CD4-positive, alpha-beta T cell (primary cell): ENCODE measurements around the gene GPX2. TPM values are rescaled to one million over a fixed set of nuclear protein-coding genes. Genes with fewer than 3 reads are reported as not detected.

Experiments used
- ATAC-seq: fragments of 200-7000 bp; cut with Tn5 transposase; one replicate; pipeline ENCODE4 v1.10.0; 2022; ENCODE audit warnings: mild to moderate bottlenecking; ENCODE audit not compliant: poor library complexity
- CTCF ChIA-PET: fragments of 350-600 bp; sonication (Branson Sonifier 250); formaldehyde crosslinking; loops from one replicate; lab custom pipeline; 2021; ENCODE audit warnings: antibody characterized with exemption, inconsistent platforms; lab: Charles Lee
- POLR2A ChIA-PET: fragments of 350-600 bp; sonication (Branson Sonifier 250); formaldehyde crosslinking; loops from one replicate; lab custom pipeline; 2021; ENCODE audit warnings: antibody characterized with exemption, inconsistent platforms; lab: Charles Lee
- DNase-seq, 14 experiments: peaks; one replicate each; pipeline ENCODE4 v3.0.0-alpha.2; 2013 to 2020; ENCODE audit warnings: mixed read lengths in 2 of 14
- H3K27ac ChIP-seq, 2 donors: one replicate each; pipeline versions ENCODE4 v1.5.1 to v1.7.0; 2013; ENCODE audit warnings: low read length in 2 of 2, low read depth in 1 of 2, mild to moderate bottlenecking in 1 of 2
- H3K27me3 ChIP-seq, 2 experiments: 1 replicate in 1 of 2; 2 replicates in 1 of 2; pipeline versions ENCODE4 v1.6.1 to v1.7.0; 2013; ENCODE audit warnings: low read length in 2 of 2, control low read depth in 1 of 2, mild to moderate bottlenecking in 1 of 2, moderate library complexity in 1 of 2; ENCODE audit not compliant: insufficient read depth in 2 of 2, control insufficient read depth in 1 of 2
- H3K36me3 ChIP-seq: one replicate; pipeline ENCODE4 v1.6.1; 2013; ENCODE audit warnings: low read length, control low read depth; ENCODE audit not compliant: insufficient read depth
- H3K4me1 ChIP-seq: one replicate; pipeline ENCODE4 v1.6.1; 2013; ENCODE audit warnings: low read length, control low read depth; ENCODE audit not compliant: insufficient read depth
- H3K4me3 ChIP-seq: one replicate; pipeline ENCODE4 v1.5.1; 2013; ENCODE audit warnings: mild to moderate bottlenecking, low read length, moderate library complexity
- H3K9me3 ChIP-seq, 2 experiments: 1 replicate in 1 of 2; 2 replicates in 1 of 2; pipeline versions ENCODE4 v1.6.1 to v1.7.0; 2013; ENCODE audit warnings: low read length in 2 of 2, mild to moderate bottlenecking in 2 of 2, control low read depth in 1 of 2, moderate library complexity in 1 of 2; ENCODE audit not compliant: control insufficient read depth in 1 of 2, insufficient read depth in 1 of 2
- H3K27ac Mint-ChIP-seq: one replicate; pipeline ENCODE4 v1.8.0; 2020; ENCODE audit warnings: mixed read lengths
- H3K27me3 Mint-ChIP-seq: one replicate; pipeline ENCODE4 v1.8.0; 2021; ENCODE audit warnings: mixed read lengths
- H3K36me3 Mint-ChIP-seq: one replicate; pipeline ENCODE4 v1.8.0; 2021; ENCODE audit warnings: low read depth, mixed read lengths
- H3K4me1 Mint-ChIP-seq: one replicate; pipeline ENCODE4 v1.8.0; 2021; ENCODE audit warnings: low read depth, mixed read lengths
- H3K4me3 Mint-ChIP-seq: one replicate; pipeline ENCODE4 v1.8.0; 2020; ENCODE audit warnings: mild to moderate bottlenecking, mixed read lengths
- H3K9me3 Mint-ChIP-seq: one replicate; pipeline ENCODE4 v1.8.0; 2020; ENCODE audit warnings: mixed read lengths
- CTCF ChIP-seq: fragments of 200-600 bp; IDR thresholded peaks from one replicate; pipeline ENCODE4 v1.8.0; 2022; ENCODE audit warnings: antibody characterized with exemption, mild to moderate bottlenecking
- intact Hi-C, 2 experiments: fragments of 100-400 bp; cut with DNase I in 1 of 2; cut with micrococcal nuclease in 1 of 2; formaldehyde crosslinking; loops; one replicate each; pipeline versions ENCODE4 v1.15.1 to v1.9.0; 2023 to 2025; cut with DNase I, micrococcal nuclease
- total RNA-seq, 174 experiments: library from RNA in 2 of 174; stranded (reverse) in 2 of 174; gene quantifications; one replicate each; pipeline ENCODE4 v1.2.3 and lab custom pipeline; 2021 to 2026

Gene GPX2
- total RNA-seq, 2 experiments from 2014 or later = not detected

- POLR2A ChIA-PET = interaction anchor here (0.6 to 1.3 kb wide), 3 partner anchors 9 to 42 kb away, joined by 4 to 5 read pairs (median 4); partner anchors contain the start of gene CHURC1
- CTCF ChIA-PET = interaction anchor here (0.6 to 1.0 kb wide), 2 partner anchors 30 to 269 kb away, joined by 3 to 4 read pairs; partner anchors contain the start of gene FNTB
- peaks cover 3% of the 10 kb centered on the region for H3K36me3 ChIP-seq
Measured at GRCh38 chr14:64956697-64957406, 14.3 kb upstream of the GPX2 start.

GRCh38 chr14:64955297-64955696 is 12.8 kb upstream of the GPX2 start:
- Histone ChIP-seq H3K9me3 (no peaks in the 10 kb centered on the region), H3K4me3 (no peak overlapping the region), H3K36me3 (peaks cover 9% of the 10 kb centered on the region), H3K27ac (no peak overlapping the region), H3K4me1 (no peaks in the 10 kb centered on the region), H3K27me3 (no peaks in the 10 kb centered on the region)
- intact Hi-C loops = no loop called here
- no peaks in the 10 kb centered on the region for H3K27me3 Mint-ChIP-seq
- TF ChIP-seq CTCF = no peak
- H3K4me1 Mint-ChIP-seq = peaks cover 11% of the 10 kb centered on the region
- CTCF ChIA-PET = no interaction called here
- H3K4me3 Mint-ChIP-seq = no peak overlapping the region
- no peak for ATAC-seq
- H3K9me3 Mint-ChIP-seq = no peaks in the 10 kb centered on the region
- H3K27ac Mint-ChIP-seq = no peak overlapping the region
- H3K36me3 Mint-ChIP-seq = peaks cover 11% of the 10 kb centered on the region
- no peak for DNase-seq
- POLR2A ChIA-PET = no interaction called here

More at GRCh38 chr14:64956697-64957406, 14.3 kb upstream of the GPX2 start:
- no peak for DNase-seq
- TF ChIP-seq CTCF = no peak
- no peaks in the 10 kb centered on the region for H3K27me3 ChIP-seq
- H3K27ac Mint-ChIP-seq = no peak overlapping the region
- no peaks in the 10 kb centered on the region for H3K27me3 Mint-ChIP-seq
- H3K27ac ChIP-seq = no peak overlapping the region
- H3K9me3 ChIP-seq = no peaks in the 10 kb centered on the region
- H3K4me3 ChIP-seq = no peak overlapping the region
- intact Hi-C loops = no loop called here
- H3K4me3 Mint-ChIP-seq = no peak overlapping the region
- no peak for ATAC-seq
- H3K4me1 ChIP-seq = no peaks in the 10 kb centered on the region
- no peaks in the 10 kb centered on the region for H3K9me3 Mint-ChIP-seq
- H3K36me3 Mint-ChIP-seq = peaks cover 8% of the 10 kb centered on the region
- peaks cover 11% of the 10 kb centered on the region for H3K4me1 Mint-ChIP-seq

GRCh38 chr14:64954491-64955240 is 12.1 kb upstream of the GPX2 start:
- Mint-ChIP-seq H3K27me3 (no peaks in the 10 kb centered on the region), H3K27ac (no peak overlapping the region), H3K4me1 (peaks cover 11% of the 10 kb centered on the region), H3K4me3 (no peak overlapping the region), H3K36me3 (peaks cover 16% of the 10 kb centered on the region), H3K9me3 (no peaks in the 10 kb centered on the region)
- intact Hi-C loops = no loop called here
- no peaks in the 10 kb centered on the region for H3K9me3 ChIP-seq
- ChIA-PET CTCF (no interaction called here), POLR2A (no interaction called here)
- H3K4me1 ChIP-seq = no peaks in the 10 kb centered on the region
- H3K4me3 ChIP-seq = no peak overlapping the region
- DNase-seq = no peak
- H3K27ac ChIP-seq = no peak overlapping the region
- no peak for TF ChIP-seq CTCF
- H3K27me3 ChIP-seq = no peaks in the 10 kb centered on the region
- H3K36me3 ChIP-seq = peaks cover 9% of the 10 kb centered on the region
- no peak for ATAC-seq
